SK-N-SH treated with all-trans-retinoic acid at 6 μM for 48 hours (cell line): ENCODE measurements around the gene PRKCZ.

Experiments
- ATAC-seq: fragments of 200-7000 bp; cut with Tn5 transposase; 3 replicates; pipeline ENCODE4 v1.9.1; 2020; ENCODE audit warnings: mild to moderate bottlenecking, moderate library complexity
- ARNTL ChIP-seq: fragments of 450-650 bp; formaldehyde crosslinking; IDR thresholded peaks from 2 replicates; pipeline ENCODE4 v1.5.0; 2020; ENCODE audit warnings: low read depth, mild to moderate bottlenecking, moderate library complexity, borderline replicate concordance
- BACH2 ChIP-seq: fragments of 250-450 bp; sonication (Bioruptor Pico); IDR thresholded peaks from 2 replicates; pipeline ENCODE4 v1.9.0; 2021; ENCODE audit warnings: mild to moderate bottlenecking, borderline replicate concordance
- CREB5 ChIP-seq: fragments of 250-450 bp; sonication (Bioruptor Pico); IDR thresholded peaks from 2 replicates; pipeline ENCODE4 v1.5.1; 2020; ENCODE audit warnings: low read depth, mild to moderate bottlenecking, moderate library complexity
- CSDC2 ChIP-seq: fragments of 250-450 bp; sonication (Bioruptor Pico); IDR thresholded peaks from 2 replicates; pipeline ENCODE4 v1.5.0; 2020; ENCODE audit warnings: mild to moderate bottlenecking, moderate library complexity
- CSRNP3 ChIP-seq: fragments of 250-450 bp; sonication (Bioruptor Pico); IDR thresholded peaks from 2 replicates; pipeline ENCODE4 v1.5.1; 2021; ENCODE audit warnings: mild to moderate bottlenecking, moderate library complexity
- GLIS3 ChIP-seq: fragments of 250-450 bp; sonication (Bioruptor Pico); IDR thresholded peaks from 2 replicates; pipeline ENCODE4 v1.5.0; 2020; ENCODE audit warnings: mild to moderate bottlenecking, moderate library complexity
- PATZ1 ChIP-seq: fragments of 250-450 bp; sonication (Bioruptor Pico); IDR thresholded peaks from 2 replicates; pipeline ENCODE4 v1.8.0; 2020; ENCODE audit warnings: mild to moderate bottlenecking, moderate library complexity, borderline replicate concordance
- POU6F1 ChIP-seq: fragments of 250-450 bp; sonication (Bioruptor Pico); IDR thresholded peaks from 2 replicates; pipeline ENCODE4 v1.8.0; 2021; ENCODE audit warnings: low read depth, mild to moderate bottlenecking, moderate library complexity, borderline replicate concordance
- RARB ChIP-seq: fragments of 250-450 bp; sonication (Bioruptor Pico); IDR thresholded peaks from 2 replicates; pipeline ENCODE4 v1.8.0; 2021; ENCODE audit warnings: mild to moderate bottlenecking, moderate library complexity
- SNAI2 ChIP-seq: fragments of 250-450 bp; sonication (Bioruptor Pico); IDR thresholded peaks from 2 replicates; pipeline ENCODE4 v1.5.0; 2020; ENCODE audit warnings: mild to moderate bottlenecking, moderate library complexity
- TCF4 ChIP-seq: fragments of 250-450 bp; sonication (Bioruptor Pico); IDR thresholded peaks from 2 replicates; pipeline ENCODE4 v1.8.0; 2021; ENCODE audit warnings: mild to moderate bottlenecking, moderate library complexity, borderline replicate concordance
- TOX ChIP-seq: fragments of 250-450 bp; sonication (Bioruptor Pico); IDR thresholded peaks from 2 replicates; pipeline ENCODE4 v1.8.0; 2021; ENCODE audit warnings: mild to moderate bottlenecking, moderate library complexity, borderline replicate concordance
- TSHZ2 ChIP-seq: fragments of 250-450 bp; sonication (Bioruptor Pico); IDR thresholded peaks from 2 replicates; pipeline ENCODE4 v1.5.0; 2020; ENCODE audit warnings: mild to moderate bottlenecking, moderate library complexity
- ZC3H10 ChIP-seq: fragments of 250-450 bp; sonication (Bioruptor Pico); IDR thresholded peaks from 2 replicates; pipeline ENCODE4 v1.5.1; 2021; ENCODE audit warnings: mild to moderate bottlenecking, moderate library complexity
- ZFP3 ChIP-seq: fragments of 250-450 bp; sonication (Bioruptor Pico); IDR thresholded peaks from 2 replicates; pipeline ENCODE4 v1.5.0; 2020; ENCODE audit warnings: mild to moderate bottlenecking, moderate library complexity
- ZFP30 ChIP-seq: fragments of 450-650 bp; formaldehyde crosslinking; IDR thresholded peaks from 2 replicates; pipeline ENCODE4 v1.5.0; 2022; ENCODE audit warnings: mild to moderate bottlenecking, moderate library complexity
- ZNF565 ChIP-seq: fragments of 450-650 bp; formaldehyde crosslinking; conservative IDR thresholded peaks from 2 replicates; pipeline ENCODE4 v1.5.0; 2020; ENCODE audit warnings: low read depth, mild to moderate bottlenecking, moderate library complexity
- ZNF70 ChIP-seq: fragments of 450-650 bp; formaldehyde crosslinking; IDR thresholded peaks from 2 replicates; pipeline ENCODE4 v1.5.0; 2020; ENCODE audit warnings: mild to moderate bottlenecking, moderate library complexity
- ZNF8 ChIP-seq: fragments of 450-650 bp; formaldehyde crosslinking; IDR thresholded peaks from 2 replicates; pipeline ENCODE4 v1.5.0; 2020; ENCODE audit warnings: mild to moderate bottlenecking, moderate library complexity

The PRKCZ gene

GRCh38 chr1:2001773-2002411 lies 48.3 kb upstream of the PRKCZ start:
- no peak for ATAC-seq
- TF ChIP-seq CSRNP3 (no peak), BACH2 (CRISPR knock-in tag) (no peak), GLIS3 (CRISPR knock-in tag) (no peak), CREB5 (CRISPR knock-in tag) (no peak), ZNF8 (CRISPR knock-in tag) (no peak), ZFP30 (CRISPR knock-in tag) (no peak), POU6F1 (CRISPR knock-in tag) (no peak), ZNF565 (CRISPR knock-in tag) (no peak), ARNTL (CRISPR knock-in tag) (no peak), TOX (no peak), ZNF70 (CRISPR knock-in tag) (no peak)

GRCh38 chr1:2003541-2004131 lies 46.6 kb upstream of the PRKCZ start, which contains the start of gene CFAP74:
Gene CFAP74 (minus strand): TSS chr1:2003786. CDS start chr1:1990956, 12,830 bp downstream.
- ATAC-seq: peak; percentile 81
- no peak for TF ChIP-seq TSHZ2 (CRISPR knock-in tag)
- no peak for TF ChIP-seq ZNF565 (CRISPR knock-in tag)

GRCh38 chr1:2004856-2005255 lies 45.4 kb upstream of the PRKCZ start:
- TF ChIP-seq ZNF565 (CRISPR knock-in tag) (no peak), ZFP3 (no peak), PATZ1 (CRISPR knock-in tag) (no peak), ZNF8 (CRISPR knock-in tag) (no peak), BACH2 (CRISPR knock-in tag) (no peak), ZFP30 (CRISPR knock-in tag) (no peak), CSRNP3 (no peak), TCF4 (CRISPR knock-in tag) (no peak), ZC3H10 (CRISPR knock-in tag) (no peak), CSDC2 (no peak), ZNF70 (CRISPR knock-in tag) (no peak), TOX (no peak), ARNTL (CRISPR knock-in tag) (no peak), RARB (CRISPR knock-in tag) (no peak), SNAI2 (CRISPR knock-in tag) (no peak), CREB5 (CRISPR knock-in tag) (no peak)
- no peak for ATAC-seq
